Duodenal mucosa (tissue), 2 donors: ENCODE measurements around the gene OR51G1.

Source experiments
- H3K27ac ChIP-seq: one replicate; pipeline ENCODE4 v1.7.0; 2013; ENCODE audit warnings: low read depth, low read length
- H3K27me3 ChIP-seq, 2 donors: one replicate each; pipeline ENCODE4 v1.7.0; 2013; ENCODE audit warnings: low read length in 2 of 2, control low read depth in 1 of 2; ENCODE audit not compliant: insufficient read depth in 2 of 2, control insufficient read depth in 1 of 2
- H3K36me3 ChIP-seq, 2 donors: one replicate each; pipeline ENCODE4 v1.7.0; 2013; ENCODE audit warnings: low read length in 2 of 2, control low read depth in 1 of 2; ENCODE audit not compliant: insufficient read depth in 2 of 2, control insufficient read depth in 1 of 2
- H3K4me1 ChIP-seq, 2 donors: one replicate each; pipeline ENCODE4 v1.7.0; 2013; ENCODE audit warnings: low read length in 2 of 2, control low read depth in 1 of 2; ENCODE audit not compliant: insufficient read depth in 2 of 2, control insufficient read depth in 1 of 2
- H3K4me3 ChIP-seq, 2 donors: one replicate each; pipeline ENCODE4 v1.7.0; 2013; ENCODE audit warnings: low read length in 2 of 2, low read depth in 1 of 2
- H3K9ac ChIP-seq, 2 donors: one replicate each; pipeline ENCODE4 v1.7.0; 2013; ENCODE audit warnings: low read length in 2 of 2, low read depth in 1 of 2
- H3K9me3 ChIP-seq, 2 donors: one replicate each; pipeline ENCODE4 v1.7.0; 2013; ENCODE audit warnings: low read length in 2 of 2, control low read depth in 1 of 2; ENCODE audit not compliant: control insufficient read depth in 1 of 2

Gene OR51G1

GRCh38 chr11:4881860-4882500 lies 42.2 kb downstream of the OR51G1 start, which contains the start of gene OR51T1:
OR51T1 (plus strand) TSS chr11:4881900; CDS start chr11:4881900, 0 bp downstream.
- Histone ChIP-seq H3K27ac (no peak within 1 kb of the TSS), H3K9me3 (no peaks in the 10 kb centered on the region), H3K27me3 (no peaks in the 10 kb centered on the region), H3K4me3 (no peak within 1 kb of the TSS), H3K36me3 (no peaks in the 10 kb centered on the region), H3K4me1 (no peaks in the 10 kb centered on the region), H3K9ac (no peak within 1 kb of the TSS)

DNA sequence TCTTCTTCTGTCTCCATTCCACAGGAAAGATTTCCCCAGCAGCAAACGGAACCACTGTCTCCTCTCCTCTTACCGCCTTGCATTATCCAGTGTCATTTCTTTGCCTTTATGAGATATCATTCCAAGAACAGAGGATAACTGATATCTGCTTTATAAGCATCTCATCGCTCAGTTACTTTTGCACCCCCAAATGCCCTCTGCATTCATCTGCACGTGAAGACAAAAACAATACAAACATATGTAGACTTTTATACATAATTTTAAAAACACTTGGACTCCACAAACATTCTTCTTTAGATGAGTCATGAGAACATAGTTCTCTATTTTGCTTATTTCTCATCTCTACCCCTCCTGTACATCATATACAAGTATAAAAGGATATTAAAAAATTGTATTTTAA lies 43.0 kb downstream of the OR51G1 start:
- Histone ChIP-seq H3K9me3 (no peaks in the 10 kb centered on the region), H3K9ac (no peak overlapping the region), H3K36me3 (no peaks in the 10 kb centered on the region), H3K4me1 (no peaks in the 10 kb centered on the region), H3K4me3 (no peak overlapping the region), H3K27me3 (no peaks in the 10 kb centered on the region), H3K27ac (no peak overlapping the region)
